HL-60 (cell line): ENCODE data around the gene PPP1R3C.

Experiments used
- CTCF ChIP-seq: IDR thresholded peaks from one replicate; pipeline ENCODE4 v1.5.1; 2011; ENCODE audit warnings: low read length, control low read depth, inconsistent platforms; ENCODE audit not compliant: insufficient read depth
- POLR2AphosphoS5 ChIP-seq: IDR thresholded peaks from 2 replicates; pipeline ENCODE4 v1.6.1; 2012; ENCODE audit warnings: low read depth

GRCh38 chr10:91621483-91622113, 11.3 kb downstream of the PPP1R3C start:
- TF ChIP-seq CTCF (no peak), POLR2AphosphoS5 (no peak)
